Stimulated activated CD4-positive, alpha-beta T cell treated with anti-CD3 and anti-CD28 coated beads, Interleukin-4, amount 100 ng/mL, for 1 hour (primary cell): ENCODE measurements around the gene PJVK.
"Not testable (repeated sequence)": the region's sequence is repeated elsewhere in the genome, so short reads cannot be mapped to it uniquely, and the experiment has no call there.

Experiments
- DNase-seq: peaks from one replicate; pipeline ENCODE4 v3.0.0-alpha.2; 2020

PJVK gene, protein sequence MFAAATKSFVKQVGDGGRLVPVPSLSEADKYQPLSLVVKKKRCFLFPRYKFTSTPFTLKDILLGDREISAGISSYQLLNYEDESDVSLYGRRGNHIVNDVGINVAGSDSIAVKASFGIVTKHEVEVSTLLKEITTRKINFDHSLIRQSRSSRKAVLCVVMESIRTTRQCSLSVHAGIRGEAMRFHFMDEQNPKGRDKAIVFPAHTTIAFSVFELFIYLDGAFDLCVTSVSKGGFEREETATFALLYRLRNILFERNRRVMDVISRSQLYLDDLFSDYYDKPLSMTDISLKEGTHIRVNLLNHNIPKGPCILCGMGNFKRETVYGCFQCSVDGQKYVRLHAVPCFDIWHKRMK

GRCh38 chr2:178450774-178451525 is at the start of gene PJVK, which contains the start of gene PRKRA:
Gene PJVK, plus strand, starts transcription at chr2:178451378. Its CDS starts 2,032 bp downstream, at chr2:178453410.
Gene PRKRA, minus strand, starts transcription at chr2:178451175. Its CDS starts 145 bp downstream, at chr2:178451030.
- DNase-seq, result peak; percentile 94

GRCh38 chr2:178401994-178402437 is 49.2 kb upstream of the PJVK start:
- no peak for DNase-seq

DNA sequence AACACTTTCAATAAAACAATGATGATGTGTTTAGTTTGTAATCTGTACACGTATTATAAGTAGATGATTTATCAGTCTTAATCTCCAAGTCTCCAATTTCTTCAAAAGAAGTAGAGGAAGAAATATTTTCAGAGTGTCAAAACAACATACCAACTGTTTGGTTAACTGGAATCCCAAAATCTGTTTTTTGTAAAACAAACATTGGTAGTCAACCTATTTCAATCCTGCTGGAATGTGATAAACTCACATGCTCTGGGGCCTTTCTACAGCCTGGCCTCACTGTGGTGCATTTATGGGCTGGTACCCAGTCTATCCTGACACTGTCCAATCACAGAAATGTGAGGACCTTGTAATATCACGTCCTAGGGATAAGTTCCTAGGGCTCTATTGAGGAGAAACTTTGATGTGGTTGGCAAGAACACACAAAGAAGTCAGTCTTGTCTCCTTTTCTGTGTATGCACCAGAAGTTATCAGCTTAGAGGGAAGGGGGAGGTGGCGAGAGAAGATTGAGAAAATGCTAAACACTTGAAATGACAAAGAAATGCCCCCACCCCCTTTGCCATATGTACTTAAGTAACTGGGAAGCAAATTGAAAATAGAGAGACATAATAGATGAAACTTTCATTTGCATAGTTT is 47.4 kb upstream of the PJVK start:
- DNase-seq, result no peak

GRCh38 chr2:178404368-178404767 is 46.8 kb upstream of the PJVK start:
- no peak for DNase-seq

- no peak for DNase-seq
Measured at GRCh38 chr2:178409261-178409660, 41.9 kb upstream of the PJVK start.

GRCh38 chr2:178412047-178412446 is 39.1 kb upstream of the PJVK start:
- DNase-seq, result no peak

GRCh38 chr2:178412453-178412852 is 38.7 kb upstream of the PJVK start:
- DNase-seq, result not testable (repeated sequence)

- DNase-seq, result peak; percentile 77
Measured at GRCh38 chr2:178413472-178414265, 37.5 kb upstream of the PJVK start.

DNA sequence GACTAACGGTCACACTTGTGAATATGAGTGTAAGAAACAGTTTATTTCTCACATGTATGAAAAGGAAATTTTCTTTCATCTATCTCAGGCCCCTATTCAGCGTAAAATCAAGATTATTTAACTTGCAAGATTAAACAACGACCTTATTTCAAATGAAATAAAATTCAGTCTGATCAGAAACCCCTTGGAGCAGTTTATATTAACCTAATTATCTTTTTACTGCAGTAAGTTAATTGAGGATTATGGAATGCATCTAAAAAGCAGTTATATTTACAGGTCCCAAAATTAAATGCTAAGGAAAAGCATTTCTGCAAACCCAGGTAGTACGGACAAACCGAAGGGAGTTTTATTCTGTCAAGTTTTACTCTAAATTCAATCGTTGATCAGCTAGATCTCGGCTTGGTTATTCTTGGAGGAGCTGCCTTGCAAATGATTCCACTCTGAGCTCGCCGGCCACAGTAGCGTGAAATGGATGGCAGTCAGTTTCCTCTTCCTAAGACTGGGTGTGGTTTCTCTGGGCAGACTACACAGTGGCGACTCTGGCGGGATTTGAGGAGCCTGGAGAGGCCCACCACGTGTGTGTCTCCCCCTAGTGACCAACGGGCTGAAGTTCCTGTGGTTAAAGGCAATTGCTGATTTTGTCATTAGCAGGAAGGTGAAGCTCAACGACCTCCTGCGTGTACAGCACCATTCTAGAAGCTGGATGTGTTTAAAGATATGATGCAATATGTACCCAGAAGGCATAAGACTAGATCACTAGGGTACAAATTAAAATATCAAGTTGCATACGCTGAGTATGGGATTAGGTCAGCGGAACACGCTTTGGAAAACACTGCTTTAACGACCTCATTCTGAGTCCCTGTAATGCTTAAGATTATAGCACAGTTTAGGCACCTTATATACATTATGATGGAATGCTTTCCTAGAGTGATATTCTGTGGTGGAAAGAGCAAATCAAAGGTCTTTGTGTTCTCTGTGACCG is 36.6 kb upstream of the PJVK start:
- DNase-seq, result peak; percentile 70

DNA sequence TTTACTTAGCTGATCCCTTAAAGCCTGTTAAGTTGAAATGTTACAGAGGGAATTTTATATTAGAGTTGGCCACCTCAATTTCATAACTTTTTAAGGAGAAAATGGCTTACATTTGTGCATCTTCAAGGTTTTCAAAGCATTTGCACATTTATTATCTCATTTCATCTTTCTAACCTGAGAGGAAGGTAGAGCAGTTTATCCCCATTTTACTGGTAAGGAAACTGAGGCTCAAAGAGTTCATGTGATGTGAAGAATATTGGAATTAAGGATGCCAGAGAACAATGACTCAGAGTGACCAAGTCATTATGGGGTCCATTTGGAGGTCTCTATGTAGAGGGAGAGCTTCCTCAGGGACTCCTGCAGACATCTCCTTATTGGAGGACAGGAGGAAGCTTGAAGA is 35.2 kb upstream of the PJVK start:
- DNase-seq, result no peak

DNA sequence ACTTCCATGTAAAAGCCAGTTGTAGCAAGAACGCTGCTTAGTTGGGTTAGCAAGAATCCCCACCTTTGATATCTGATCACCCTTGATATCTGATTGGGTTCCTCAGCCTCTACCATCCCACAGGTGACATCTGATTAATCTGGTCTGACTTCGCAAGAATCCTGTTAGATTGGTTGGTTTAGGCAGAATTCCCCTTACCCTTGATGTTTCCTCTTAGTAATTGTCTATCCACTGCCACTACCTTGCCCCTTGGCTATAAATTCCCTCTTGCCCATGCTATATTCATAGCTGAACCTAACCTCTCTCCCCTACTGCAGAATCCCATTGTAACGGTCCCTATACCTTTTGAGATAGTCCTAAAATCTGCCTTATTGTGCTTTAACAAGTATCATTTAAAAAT is 33.3 kb upstream of the PJVK start:
- DNase-seq, result no peak

- no peak for DNase-seq
Measured at GRCh38 chr2:178418426-178418825, 32.8 kb upstream of the PJVK start.

DNA sequence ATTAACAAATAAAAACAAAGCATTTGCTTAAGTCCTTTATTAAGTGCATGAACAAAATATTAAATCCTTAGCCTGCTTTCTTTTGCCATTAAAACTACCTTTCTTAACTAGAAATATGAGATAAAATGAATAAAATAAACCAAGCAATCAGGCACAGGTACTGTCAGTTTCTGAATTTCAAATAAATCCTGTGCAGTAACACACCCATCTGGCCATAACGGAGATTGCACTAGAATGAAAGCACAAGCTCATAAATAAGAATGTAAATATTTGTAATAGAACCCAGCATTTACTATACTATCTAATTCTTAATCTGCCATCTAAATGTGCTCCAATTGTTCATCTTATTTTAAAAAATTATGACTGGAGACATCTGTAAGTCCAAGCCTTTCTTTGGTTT is 32.1 kb upstream of the PJVK start:
- DNase-seq, result no peak

- DNase-seq, result no peak
Measured at GRCh38 chr2:178420463-178420999, 30.6 kb upstream of the PJVK start.

- no peak for DNase-seq
Measured at GRCh38 chr2:178422097-178422496, 29.1 kb upstream of the PJVK start.

DNA sequence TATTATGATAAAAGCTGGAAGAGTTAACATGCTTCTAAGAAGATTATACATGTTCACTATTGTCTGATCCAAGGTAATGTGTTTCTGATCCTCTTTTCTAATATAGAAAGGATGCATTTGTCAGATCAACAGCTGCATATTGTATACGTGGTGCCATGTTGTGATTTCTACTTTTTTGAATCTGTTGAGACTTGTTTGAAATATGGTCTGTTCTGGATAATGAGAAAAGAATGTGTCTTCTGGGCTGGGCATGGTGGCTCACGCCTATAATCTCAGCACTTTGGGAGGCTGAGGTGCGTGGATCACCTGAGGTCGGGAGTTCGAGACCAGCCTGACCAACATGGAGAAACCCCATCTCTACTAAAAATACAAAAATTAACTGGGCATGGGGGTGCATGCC is 27.4 kb upstream of the PJVK start:
- DNase-seq, result not testable (repeated sequence)

DNA sequence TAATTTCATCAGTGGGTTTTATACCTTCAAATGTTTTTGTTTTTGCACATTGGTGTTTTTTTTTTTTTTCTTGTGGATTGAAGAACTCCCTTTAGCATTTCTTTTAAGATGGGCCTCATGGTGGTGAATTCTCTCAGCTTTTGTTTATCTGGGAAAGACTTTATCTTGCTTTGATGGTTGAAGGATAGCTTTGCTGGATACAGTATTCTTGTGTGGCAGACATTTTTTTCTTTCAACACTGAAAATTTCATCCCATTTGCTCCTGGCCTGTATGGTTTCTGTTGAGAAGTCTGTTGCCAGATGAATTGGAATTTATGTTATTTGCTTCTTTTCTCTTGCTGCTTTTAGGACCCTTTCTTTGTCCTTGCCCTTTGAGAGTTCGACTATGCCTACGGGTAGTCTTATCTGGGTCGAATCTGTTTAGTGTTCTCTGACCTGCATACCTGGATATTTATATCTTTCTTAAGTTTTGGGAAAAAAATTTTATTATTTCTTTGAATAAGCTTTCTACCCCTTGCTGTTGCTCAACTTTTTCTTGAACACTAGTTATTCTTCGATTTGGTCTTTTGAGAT is 25.8 kb upstream of the PJVK start:
- DNase-seq, result no peak

- DNase-seq, result no peak
Measured at GRCh38 chr2:178426388-178426787, 24.8 kb upstream of the PJVK start.

DNA sequence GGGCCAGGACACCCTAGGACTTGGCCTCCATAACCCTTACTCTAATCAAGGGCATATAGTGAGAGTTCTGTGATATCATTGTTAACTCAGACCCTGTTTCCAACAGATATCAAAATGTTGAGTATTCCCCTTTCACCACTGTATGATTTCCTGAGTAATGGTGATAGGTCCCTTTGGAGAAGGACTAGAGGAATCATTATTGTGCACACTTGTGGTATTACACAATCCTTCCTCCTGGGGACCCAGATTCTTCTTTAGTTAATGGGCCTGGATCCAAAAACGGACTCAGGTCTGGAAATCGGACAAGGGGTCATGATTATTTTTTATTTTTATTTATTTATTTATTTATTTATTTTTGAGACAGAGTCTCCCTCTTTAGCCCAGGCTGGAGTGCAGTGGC is 23.7 kb upstream of the PJVK start:
- DNase-seq, result no peak

DNA sequence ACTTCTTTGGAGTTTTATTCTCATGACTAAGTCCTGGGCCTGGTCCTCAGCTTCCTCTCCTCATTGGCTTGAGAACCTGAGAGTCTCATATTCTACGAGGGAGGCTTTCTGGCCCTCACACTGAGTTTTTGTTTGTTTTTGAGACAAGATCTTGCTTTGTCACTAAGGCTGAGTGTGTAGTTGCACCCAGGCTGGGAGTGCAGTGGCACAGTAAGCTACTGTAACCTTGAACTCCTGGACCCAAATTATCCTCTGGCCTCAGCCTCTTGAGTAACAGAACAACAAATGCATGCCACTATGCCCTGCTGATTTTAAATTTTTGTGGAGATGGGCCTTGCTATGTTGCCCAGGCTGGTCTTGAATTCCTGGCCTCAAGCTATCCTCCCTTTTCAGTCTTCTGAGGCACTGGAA is 22.8 kb upstream of the PJVK start:
- DNase-seq, result no peak

DNA sequence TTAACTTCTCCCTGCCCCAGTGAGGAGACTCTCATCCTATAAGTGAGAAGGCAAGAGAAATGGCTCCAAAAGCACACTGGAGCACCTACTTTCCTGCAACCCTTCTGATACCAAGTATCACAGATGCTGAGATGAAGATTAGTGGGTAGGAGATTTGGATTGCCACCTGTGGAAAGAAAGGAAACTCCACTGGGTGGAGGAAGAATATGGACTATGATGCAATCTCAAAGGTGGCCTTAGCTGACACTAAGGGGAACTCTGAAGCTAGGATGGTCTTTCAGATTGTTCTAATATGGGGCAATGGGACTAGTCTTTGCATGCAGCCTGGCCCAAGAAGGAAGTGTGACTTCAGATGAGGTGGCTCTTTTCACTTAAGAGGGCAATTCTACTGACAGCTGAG is 21.8 kb upstream of the PJVK start:
- DNase-seq, result no peak
